Endothelial cell of umbilical vein (primary cell): ENCODE data around the gene LENEP. TPM values are rescaled to one million over a fixed set of nuclear protein-coding genes. Genes with fewer than 3 reads are reported as not detected.
A peak's percentile ranks its signal among the peaks of the same experiment; 100 is the strongest.

Experiments
- BruUV-seq: library from RNA; stranded (reverse); fragments of 400-500 nt; replicated peaks from 2 replicates; lab custom pipeline; 2021; lab: Mats Ljungman, UMichigan
- CTCF ChIA-PET: fragments of 300-600, 350-600 bp; sonication (Branson Sonifier 250); formaldehyde crosslinking; loops from one replicate; lab custom pipeline; 2021; ENCODE audit warnings: antibody characterized with exemption, inconsistent platforms; lab: Charles Lee
- POLR2A ChIA-PET: fragments of 300-600, 350-600 bp; sonication (Branson Sonifier 250); formaldehyde crosslinking; loops from one replicate; lab custom pipeline; 2021; ENCODE audit warnings: antibody characterized with exemption, inconsistent platforms; lab: Charles Lee
- DNase-seq: peaks from one replicate; pipeline ENCODE4 v3.0.0-alpha.2; 2011; ENCODE audit warnings: low read depth, low spot score
- FAIRE-seq: peaks from 2 replicates; lab custom pipeline; 2011; peaks lifted over from hg19 to GRCh38; lab: Jason Lieb, UNC
- H2AFZ ChIP-seq: 2 replicates; pipeline ENCODE4 v1.6.0; 2012; ENCODE audit warnings: low read depth, low read length, control low read depth, inconsistent platforms
- H3K27ac ChIP-seq: 2 replicates; pipeline ENCODE4 v1.5.1; 2011; ENCODE audit warnings: low read depth, mild to moderate bottlenecking, control low read depth, low read length, moderate library complexity; ENCODE audit not compliant: insufficient read depth
- H3K27me3 ChIP-seq, 2 experiments: 2 replicates each; pipeline versions ENCODE4 v1.6.0 to v1.6.1; 2011; ENCODE audit warnings: low read length in 2 of 2, mixed read lengths in 1 of 2; ENCODE audit not compliant: control insufficient read depth in 2 of 2, insufficient read depth in 2 of 2
- H3K36me3 ChIP-seq, 2 experiments: 2 replicates in 1 of 2; 3 replicates in 1 of 2; pipeline ENCODE4 v1.5.1; 2011; ENCODE audit warnings: low read length in 2 of 2, mild to moderate bottlenecking in 1 of 2, moderate library complexity in 1 of 2; ENCODE audit not compliant: control insufficient read depth in 2 of 2, insufficient read depth in 2 of 2; ENCODE audit errors: extremely low read depth in 1 of 2
- H3K4me1 ChIP-seq: 3 replicates; pipeline ENCODE4 v1.5.1; 2011; ENCODE audit warnings: mild to moderate bottlenecking, low read length; ENCODE audit not compliant: control insufficient read depth, insufficient read depth; ENCODE audit errors: extremely low read depth
- H3K4me2 ChIP-seq: 2 replicates; pipeline ENCODE4 v1.6.1; 2011; ENCODE audit warnings: low read length, control low read depth, mixed read lengths; ENCODE audit not compliant: insufficient read depth
- H3K4me3 ChIP-seq, 3 experiments: fragments of 200-600 bp in 1 of 3; sonication (generic), shearing (Covaris generic) in 1 of 3; replicated peaks in 1 of 3; 2 replicates each; pipeline ENCODE4 v1.5.1; 2011 to 2016; ENCODE audit warnings: control low read depth in 3 of 3, low read length in 3 of 3, mild to moderate bottlenecking in 2 of 3, inconsistent platforms in 1 of 3, low read depth in 1 of 3, moderate library complexity in 1 of 3; ENCODE audit not compliant: insufficient read depth in 1 of 3
- H3K79me2 ChIP-seq: 2 replicates; pipeline ENCODE4 v1.6.0; 2012; ENCODE audit warnings: low read length, inconsistent platforms; ENCODE audit not compliant: control insufficient read depth, insufficient read depth
- H3K9ac ChIP-seq: replicated peaks from 2 replicates; pipeline ENCODE3; 2011; ENCODE audit warnings: low read length, control low read depth; ENCODE audit not compliant: insufficient read depth; ENCODE audit errors: extremely low read depth
- H3K9me1 ChIP-seq: replicated peaks from 3 replicates; pipeline ENCODE4 v1.6.0; 2011; ENCODE audit warnings: mild to moderate bottlenecking, low read length; ENCODE audit not compliant: control insufficient read depth, insufficient read depth; ENCODE audit errors: extremely low read depth
- H3K9me3 ChIP-seq: replicated peaks from 2 replicates; pipeline ENCODE4 v1.5.1; 2012; ENCODE audit warnings: low read length, inconsistent platforms; ENCODE audit not compliant: control insufficient read depth, insufficient read depth
- H4K20me1 ChIP-seq: replicated peaks from 2 replicates; pipeline ENCODE3; 2011; ENCODE audit warnings: mild to moderate bottlenecking, low read length; ENCODE audit not compliant: control insufficient read depth, insufficient read depth; ENCODE audit errors: extremely low read depth
- EZH2 ChIP-seq: IDR thresholded peaks from 2 replicates; pipeline ENCODE4 v1.6.1; 2012; ENCODE audit warnings: borderline replicate concordance, low read depth, mild to moderate bottlenecking, moderate library complexity, low read length, inconsistent platforms; ENCODE audit not compliant: severe bottlenecking
- FOS ChIP-seq: IDR thresholded peaks from 2 replicates; pipeline ENCODE4 v1.6.1; 2011; ENCODE audit warnings: mild to moderate bottlenecking, low read length, moderate library complexity, borderline replicate concordance; ENCODE audit not compliant: insufficient read depth
- GATA2 ChIP-seq: IDR thresholded peaks from 2 replicates; pipeline ENCODE4 v1.7.0; 2011; ENCODE audit warnings: low read depth, mild to moderate bottlenecking, moderate library complexity, mixed read lengths, low read length; ENCODE audit not compliant: insufficient read length, insufficient read depth
- JUN ChIP-seq: IDR thresholded peaks from 2 replicates; pipeline ENCODE4 v1.6.1; 2011; ENCODE audit warnings: borderline replicate concordance, low read depth; ENCODE audit not compliant: insufficient read length, insufficient read depth
- MAX ChIP-seq: IDR thresholded peaks from 2 replicates; pipeline ENCODE4 v1.6.1; 2011; ENCODE audit not compliant: insufficient read depth, insufficient read length
- MYC ChIP-seq: IDR thresholded peaks from one replicate; pipeline ENCODE4 v1.6.1; 2011; ENCODE audit warnings: mild to moderate bottlenecking, low read depth, low read length
- POLR2A ChIP-seq: IDR thresholded peaks from 2 replicates; pipeline ENCODE4 v1.6.1; 2012; ENCODE audit warnings: low read depth, mild to moderate bottlenecking, control low read depth, low read length
- POLR2AphosphoS5 ChIP-seq: IDR thresholded peaks from 2 replicates; pipeline ENCODE4 v1.6.1; 2012; ENCODE audit warnings: low read depth, mild to moderate bottlenecking, control low read depth, low read length, moderate library complexity; ENCODE audit not compliant: insufficient read depth
- dilution Hi-C: fragments of 300-500 bp; cut with MboI; formaldehyde crosslinking; loops from one replicate; pipeline ENCODE4 v1.15.0; 2019; ENCODE audit warnings: low sequenced_read_pairs; ENCODE audit not compliant: extremely low pct_ligation_motif_present
- intact Hi-C: fragments of 100-400 bp; cut with micrococcal nuclease; formaldehyde crosslinking; loops from one replicate; pipeline ENCODE4 v1.10.0; 2022
- polyA plus RNA-seq, 4 experiments: library from polyadenylated mRNA; depleted of rRNA in 3 of 4; stranded (reverse) in 3 of 4; unstranded in 1 of 4; fragments of >200 nt; gene quantifications; 2 replicates each; pipeline versions ENCODE4 v1.2.1 to v1.2.3, GENCODE V29; 2011 to 2012; ENCODE audit warnings: missing spikeins in 1 of 4
- total RNA-seq: library from RNA; stranded (reverse); gene quantifications from 2 replicates; pipeline ENCODE4 v1.2.3, GENCODE V29; 2021
- TF ChIP-seq, protein P1 (sequence below), 2 donors: IDR thresholded peaks; 1 replicate in 1 of 2; 2 replicates in 1 of 2; pipeline ENCODE4 v1.5.1; 2011; ENCODE audit warnings: low read length in 2 of 2, mild to moderate bottlenecking in 2 of 2, moderate library complexity in 2 of 2, control low read depth in 1 of 2, inconsistent platforms in 1 of 2, low read depth in 1 of 2; ENCODE audit not compliant: insufficient read depth in 1 of 2; ENCODE audit errors: extremely low read depth in 1 of 2

LENEP gene
- total and polyA plus RNA-seq, 2 donors (not counting 3 experiments of a cell fraction or from before 2014, with no cell fraction given), result 0.64 TPM; not detected in 1

DNA sequence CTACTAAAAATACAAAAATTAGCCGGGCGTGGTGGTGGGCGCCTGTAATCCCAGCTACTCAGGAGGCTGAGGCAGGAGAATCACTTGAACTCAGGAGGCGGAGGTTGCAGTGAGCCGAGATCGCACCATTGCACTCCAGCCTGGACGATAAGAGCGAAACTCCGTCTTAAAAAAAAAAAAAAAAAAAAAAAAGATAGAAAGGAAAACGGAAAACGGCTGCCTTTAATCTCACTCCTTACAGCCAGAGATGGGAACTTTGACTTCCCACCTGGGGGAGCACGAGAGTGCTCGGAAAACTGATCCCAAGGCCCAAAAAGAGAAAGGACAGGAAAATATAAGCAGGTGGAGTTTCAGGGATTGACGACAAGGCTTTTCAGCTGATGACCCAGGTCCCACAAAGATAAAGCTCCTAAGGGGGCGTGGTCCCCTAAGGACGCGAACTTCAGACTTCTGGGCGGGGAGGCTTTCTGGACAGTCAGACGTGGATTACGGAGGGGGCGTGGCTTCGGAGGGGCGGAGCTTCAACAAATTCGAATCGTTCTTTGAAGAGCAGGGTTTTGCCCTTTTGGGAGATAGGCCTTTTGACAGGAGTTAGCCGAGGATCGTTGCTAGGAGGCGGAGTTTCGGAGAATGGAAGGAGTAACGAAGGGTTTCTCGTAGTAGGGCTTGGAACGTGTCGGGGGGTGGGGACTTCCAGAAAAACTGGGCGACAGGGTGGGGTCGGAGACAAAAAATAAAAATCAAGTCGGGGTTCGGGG is 19.9 kb upstream of the LENEP start:
- TF ChIP-seq MYC (no peak), GATA2 (no peak), POLR2AphosphoS5 (peak; percentile 13), JUN (no peak), MAX (no peak), POLR2A (peak; percentile 76), FOS (no peak), EZH2 (no peak)
- TF ChIP-seq, protein P1, sequence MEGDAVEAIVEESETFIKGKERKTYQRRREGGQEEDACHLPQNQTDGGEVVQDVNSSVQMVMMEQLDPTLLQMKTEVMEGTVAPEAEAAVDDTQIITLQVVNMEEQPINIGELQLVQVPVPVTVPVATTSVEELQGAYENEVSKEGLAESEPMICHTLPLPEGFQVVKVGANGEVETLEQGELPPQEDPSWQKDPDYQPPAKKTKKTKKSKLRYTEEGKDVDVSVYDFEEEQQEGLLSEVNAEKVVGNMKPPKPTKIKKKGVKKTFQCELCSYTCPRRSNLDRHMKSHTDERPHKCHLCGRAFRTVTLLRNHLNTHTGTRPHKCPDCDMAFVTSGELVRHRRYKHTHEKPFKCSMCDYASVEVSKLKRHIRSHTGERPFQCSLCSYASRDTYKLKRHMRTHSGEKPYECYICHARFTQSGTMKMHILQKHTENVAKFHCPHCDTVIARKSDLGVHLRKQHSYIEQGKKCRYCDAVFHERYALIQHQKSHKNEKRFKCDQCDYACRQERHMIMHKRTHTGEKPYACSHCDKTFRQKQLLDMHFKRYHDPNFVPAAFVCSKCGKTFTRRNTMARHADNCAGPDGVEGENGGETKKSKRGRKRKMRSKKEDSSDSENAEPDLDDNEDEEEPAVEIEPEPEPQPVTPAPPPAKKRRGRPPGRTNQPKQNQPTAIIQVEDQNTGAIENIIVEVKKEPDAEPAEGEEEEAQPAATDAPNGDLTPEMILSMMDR (IDR thresholded peaks at IDR 0.05; ENCODE audit: extremely low read depth in 1 of 2, insufficient read depth in 1 of 2, low read depth in 1 of 2, low read length in 2 of 2), result peak in 1 of 2 donors; percentile 4
- Histone ChIP-seq H3K36me3 (no peaks in the 10 kb centered on the region), H3K27ac (peak overlapping the region; percentile 99), H3K9me3 (no peaks in the 10 kb centered on the region), H4K20me1 (no peaks in the 10 kb centered on the region), H2AFZ (no peak overlapping the region), H3K9ac (peak overlapping the region; percentile 92), H3K4me1 (peaks cover 43% of the 10 kb centered on the region), H3K27me3 (no peaks in the 10 kb centered on the region), H3K9me1 (no peaks in the 10 kb centered on the region), H3K79me2 (peaks cover 57% of the 10 kb centered on the region), H3K4me2 (peak overlapping the region; percentile 80), H3K4me3 (peak overlapping the region; percentile 4 to 64 (median 62))
- POLR2A ChIA-PET, result interaction anchor here (0.7 to 2.7 kb wide), 10 partner anchors 9 to 369 kb away, joined by 3 to 24 read pairs (median 5); partner anchors contain the start of genes FLAD1, LENEP, PBXIP1 and PYGO2
- DNase-seq (peak; percentile 98), FAIRE-seq (no peak)
- BruUV-seq, result TSS peak; percentile 32
- intact Hi-C loops (loop anchor here (1.0 to 10.0 kb wide), 8 partner anchors 10 to 489 kb away; partner anchors contain the start of genes EFNA1, FLAD1, PYGO2 and ZBTB7B), dilution Hi-C loops (no loop called here)
- CTCF ChIA-PET, result interaction anchor here (0.7 to 8.5 kb wide), 12 partner anchors 10 to 111 kb away, joined by 3 to 81 read pairs (median 8); partner anchors contain the start of genes FLAD1, LENEP, PBXIP1 and PYGO2
